Limb (tissue), 2 donors: ENCODE data around the gene PAX5.
"Not testable (repeated sequence)": the region's sequence is repeated elsewhere in the genome, so short reads cannot be mapped to it uniquely, and the experiment has no call there.

Experiments
- DNase-seq, 2 donors: peaks; one replicate each; pipeline ENCODE4 v3.0.0-alpha.2; 2016; ENCODE audit errors: extremely low spot score in 2 of 2

PAX5 gene

DNA sequence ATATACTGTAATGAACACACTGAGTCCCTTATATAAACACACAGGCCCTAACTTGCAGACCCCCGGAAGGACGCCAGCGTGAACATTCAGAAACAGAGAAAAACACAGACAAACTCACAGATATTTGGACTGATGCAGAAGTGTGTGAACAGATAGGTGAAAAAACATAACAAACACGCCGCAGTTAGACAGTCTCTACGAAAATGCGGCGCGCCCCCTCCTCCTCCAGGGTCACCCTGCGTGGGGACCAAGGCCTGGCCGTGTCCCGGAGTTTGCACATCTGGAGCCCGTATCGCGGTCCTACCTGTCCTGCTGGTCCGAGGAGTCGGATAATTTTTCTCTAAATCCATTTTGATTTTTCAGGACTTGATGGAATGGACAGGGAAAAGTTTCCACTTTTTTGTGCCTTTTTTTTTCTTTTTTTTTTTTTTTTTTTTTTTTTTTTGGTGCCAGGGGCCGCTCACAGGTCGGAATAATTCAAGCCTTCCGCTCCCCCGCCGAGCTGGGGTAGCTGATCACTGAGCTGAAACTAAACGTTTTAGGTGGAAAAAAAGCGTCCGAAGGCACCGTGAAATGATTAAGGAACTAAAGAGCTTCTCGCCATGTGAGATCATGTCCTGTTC is at the start of gene PAX5:
PAX5 (minus strand) TSS at position 587 of the 623 bp plus-strand sequence; CDS start at position 350, 237 bp downstream.
- no peak for DNase-seq

- no peak for DNase-seq
Measured at GRCh38 chr9:37083654-37084053, 49.6 kb upstream of the PAX5 start.

DNA sequence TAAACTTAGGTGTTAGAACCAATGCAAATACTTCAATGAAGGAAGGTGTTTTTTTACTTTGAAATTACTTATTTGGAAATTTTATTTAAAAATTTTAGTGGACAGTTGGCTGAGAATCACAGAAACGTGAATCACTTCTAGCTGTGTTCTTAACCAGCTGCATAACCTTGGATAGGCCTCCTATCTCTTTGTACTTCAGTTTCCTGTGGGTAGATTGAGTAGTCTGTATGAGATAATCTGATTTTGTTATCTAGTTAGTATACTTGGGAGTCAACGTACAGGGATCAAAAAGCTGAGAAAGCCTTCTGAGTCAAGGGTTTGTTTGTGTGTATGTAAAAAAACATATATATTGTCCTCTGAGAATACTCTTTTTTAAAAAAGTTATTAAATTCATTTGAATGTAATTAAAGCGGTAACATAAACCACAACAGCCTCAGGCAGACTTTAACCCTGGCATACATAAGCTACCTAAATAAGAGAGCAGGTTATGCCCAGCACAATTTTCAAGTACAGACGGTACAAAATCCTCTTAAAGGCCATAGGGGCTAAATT is 48.2 kb upstream of the PAX5 start:
- DNase-seq, result no peak

GRCh38 chr9:37081507-37081906 is 47.4 kb upstream of the PAX5 start:
- not testable (repeated sequence) for DNase-seq

DNA sequence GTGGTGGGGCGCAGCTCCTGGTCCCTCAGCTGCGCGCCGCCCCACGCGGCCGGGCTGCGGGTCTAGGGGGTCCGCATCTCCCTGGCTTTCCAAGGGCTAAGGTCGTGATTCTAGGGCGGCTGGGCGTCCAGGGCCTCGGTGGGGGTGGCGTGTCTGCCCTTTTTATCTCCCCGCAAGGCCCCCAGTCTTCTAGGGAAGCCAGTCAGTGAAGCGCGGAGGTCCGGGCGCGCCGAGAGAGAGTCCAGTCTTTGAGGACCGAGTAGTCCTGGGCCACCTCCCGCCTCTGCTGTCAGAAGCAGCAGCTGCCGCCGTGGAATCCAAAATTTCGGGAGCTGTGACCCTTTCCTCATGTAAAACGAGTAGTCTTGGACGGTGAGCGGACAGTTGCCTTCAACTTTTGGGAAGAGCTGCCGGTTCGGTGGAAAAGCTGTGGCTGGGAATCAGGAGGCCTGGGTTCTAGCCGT is 46.1 kb upstream of the PAX5 start:
- DNase-seq, result not testable (repeated sequence)

- peak; percentile 90 to 93 for DNase-seq
Measured at GRCh38 chr9:37079370-37080164, 45.5 kb upstream of the PAX5 start.

GRCh38 chr9:37074790-37075189 is 40.7 kb upstream of the PAX5 start:
- not testable (repeated sequence) for DNase-seq

GRCh38 chr9:37066139-37066725 is 32.2 kb upstream of the PAX5 start:
- DNase-seq, result no peak

GRCh38 chr9:37062336-37062735 is 28.3 kb upstream of the PAX5 start:
- no peak for DNase-seq

DNA sequence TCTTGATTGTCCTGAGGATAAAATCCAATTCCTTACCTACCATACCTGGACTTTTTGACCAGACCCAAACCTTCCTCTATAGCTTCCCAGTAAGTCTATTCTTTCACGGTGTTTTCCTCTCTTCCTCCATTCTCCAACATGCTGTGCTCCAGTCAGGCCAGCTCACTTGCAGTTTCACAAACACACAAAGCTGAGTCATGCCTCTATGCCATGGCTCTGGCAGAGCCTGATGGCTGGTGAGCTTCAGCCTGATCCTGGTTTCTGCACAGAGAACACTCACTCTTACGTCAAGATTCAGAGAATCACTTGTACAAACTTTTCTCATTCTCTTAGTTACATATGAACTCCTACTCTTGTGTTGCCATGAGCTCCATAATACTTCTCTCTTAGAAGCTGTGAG is 27.7 kb upstream of the PAX5 start:
- no peak for DNase-seq

GRCh38 chr9:37060833-37061232 is 26.8 kb upstream of the PAX5 start:
- no peak for DNase-seq

GRCh38 chr9:37056046-37056920 is 22.2 kb upstream of the PAX5 start:
- DNase-seq, result no peak

GRCh38 chr9:37054363-37054720 is 20.3 kb upstream of the PAX5 start:
- not testable (repeated sequence) for DNase-seq

DNA sequence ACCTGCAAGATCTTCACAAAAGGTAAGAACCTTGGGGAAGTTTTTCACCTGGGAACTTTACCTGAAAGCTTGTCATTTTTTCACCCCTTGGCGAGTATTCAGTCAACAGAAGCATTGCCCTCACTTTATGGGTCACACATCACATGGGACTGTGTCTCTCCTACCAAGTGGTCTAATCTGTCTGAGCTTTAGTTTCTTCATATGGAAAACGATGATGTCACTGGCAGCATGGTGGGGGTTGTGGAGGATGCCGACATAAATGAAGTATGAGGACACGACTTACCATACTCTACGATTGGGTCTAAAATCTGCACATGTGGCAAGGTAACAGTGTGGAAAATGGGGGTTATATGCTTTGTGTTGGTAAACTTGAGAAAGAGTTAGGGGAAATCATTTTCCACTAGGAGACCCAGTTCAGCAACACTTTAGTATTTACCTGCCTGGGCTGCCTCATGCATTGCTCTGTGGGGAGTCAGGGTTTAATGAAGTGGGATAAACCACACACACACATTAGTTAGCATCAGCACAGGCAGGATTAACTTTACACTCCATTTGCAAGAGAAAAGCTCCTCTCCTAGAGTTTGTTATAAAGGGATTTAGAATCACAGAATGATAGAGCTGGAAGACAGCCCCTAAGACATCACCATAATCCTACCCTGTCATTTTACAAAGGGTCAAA is 19.8 kb upstream of the PAX5 start:
- DNase-seq, result no peak

GRCh38 chr9:37046683-37047082 is 12.6 kb upstream of the PAX5 start:
- no peak for DNase-seq

DNA sequence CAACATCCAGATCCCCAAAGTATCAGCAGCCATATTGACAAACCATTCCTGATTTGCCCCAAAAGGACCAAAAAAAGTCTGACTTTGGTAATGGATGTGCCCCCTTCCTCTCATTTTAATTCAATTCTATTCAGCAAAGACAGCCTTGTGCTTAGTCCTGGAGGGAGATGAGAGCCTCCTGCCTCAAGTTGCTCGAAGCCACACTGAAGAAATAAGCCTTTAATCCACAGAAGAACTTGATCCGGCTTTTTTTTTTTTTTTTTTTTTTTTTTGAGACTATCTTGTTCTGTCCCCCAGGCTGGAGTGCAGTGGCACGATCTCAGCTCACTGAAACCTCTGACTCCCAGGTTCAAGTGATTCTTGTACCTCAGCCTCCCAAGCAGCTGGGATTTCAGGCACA is 8.4 kb upstream of the PAX5 start:
- no peak for DNase-seq

- DNase-seq, result no peak
Measured at GRCh38 chr9:37040508-37041127, 6.5 kb upstream of the PAX5 start.

DNA sequence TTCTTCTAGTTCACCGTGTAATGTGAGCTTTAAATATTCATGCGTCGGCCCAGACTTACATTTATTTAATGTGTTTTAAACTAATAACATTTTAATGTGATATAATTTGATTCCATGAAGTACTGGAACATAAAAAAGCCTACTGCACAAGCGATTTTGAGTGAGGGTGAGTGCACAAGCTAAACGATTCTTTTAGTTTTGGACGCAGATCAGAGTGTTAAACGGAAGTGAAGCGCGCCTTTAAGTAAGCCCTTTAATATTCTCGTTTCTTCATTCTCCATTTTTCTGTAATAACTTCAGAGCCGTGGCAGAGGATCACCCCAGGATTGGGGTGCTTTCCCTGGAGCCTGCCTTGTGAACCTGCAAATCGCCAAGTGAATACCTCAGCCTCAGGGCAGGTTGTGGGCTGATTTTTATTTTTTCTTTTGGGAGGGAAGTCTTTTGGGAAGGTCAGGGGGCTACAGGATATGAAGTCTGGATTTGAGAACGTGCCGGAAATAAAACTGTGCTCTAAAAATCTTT is 4.9 kb upstream of the PAX5 start:
- peak in 1 of 2 donors; percentile 32 for DNase-seq

GRCh38 chr9:37038302-37038942 is 4.4 kb upstream of the PAX5 start:
- DNase-seq, result peak in 1 of 2 donors; percentile 40
